BJ (cell line): ENCODE data around the gene DTNB. TPM values are rescaled to one million over a fixed set of nuclear protein-coding genes. Genes with fewer than 3 reads are reported as not detected.

Experiments used
- CTCF ChIA-PET: fragments of 350-600 bp; formaldehyde crosslinking; extraction: SDS; loops from one replicate; lab custom pipeline; 2021; ENCODE audit warnings: antibody characterized with exemption, inconsistent platforms; lab: Yijun Ruan, JAX
- POLR2A ChIA-PET: fragments of 300-600 bp; sonication (Branson Sonifier 250); formaldehyde crosslinking; extraction: SDS; loops from one replicate; lab custom pipeline; 2021; ENCODE audit warnings: antibody characterized with exemption; lab: Charles Lee
- DNase-seq: peaks from one replicate; pipeline ENCODE4 v3.0.0-alpha.2; 2011; ENCODE audit warnings: low read depth
- H3K27me3 ChIP-seq: 2 replicates; pipeline ENCODE4 v1.6.0; 2011; ENCODE audit warnings: low read length; ENCODE audit not compliant: control insufficient read depth, insufficient read depth
- H3K36me3 ChIP-seq: 2 replicates; pipeline ENCODE4 v1.5.1; 2011; ENCODE audit warnings: low read length; ENCODE audit not compliant: control insufficient read depth, insufficient read depth
- H3K4me3 ChIP-seq: 2 replicates; pipeline ENCODE4 v1.5.1; 2011; ENCODE audit warnings: low read depth, mild to moderate bottlenecking, control low read depth, low read length
- polyA plus RNA-seq: library from polyadenylated mRNA; depleted of rRNA; stranded (reverse); fragments of >200 nt; gene quantifications from 2 replicates; pipeline ENCODE4 v1.2.3, GENCODE V29; 2011
- TF ChIP-seq, protein P1 (sequence below): IDR thresholded peaks from 2 replicates; pipeline ENCODE4 v1.5.1; 2011; ENCODE audit warnings: low read depth, mild to moderate bottlenecking, control low read depth, inconsistent platforms, low read length, moderate library complexity; ENCODE audit not compliant: insufficient read depth

DTNB gene
- polyA plus RNA-seq, 1 experiment = 7.7 TPM

DNA sequence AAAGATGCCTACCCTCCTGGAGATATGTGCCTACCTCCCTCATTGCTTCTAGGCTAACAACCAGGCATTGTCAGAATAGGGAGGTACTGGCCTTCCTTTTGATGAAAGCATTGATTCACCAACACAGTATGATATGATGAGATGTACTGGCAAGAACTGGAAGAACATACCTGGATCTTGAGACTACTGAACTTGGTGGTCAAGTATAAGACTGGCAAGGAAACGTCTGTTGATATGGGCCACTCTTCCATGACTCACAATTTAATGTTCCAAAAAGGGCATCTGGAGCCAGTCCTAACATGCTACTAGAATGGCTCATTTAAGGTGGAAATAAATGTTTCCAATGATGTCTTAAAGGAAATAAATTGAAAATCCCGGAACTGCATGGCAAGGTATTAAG lies 18.1 kb downstream of the DTNB start:
- H3K36me3 ChIP-seq = no peaks in the 10 kb centered on the region
- TF ChIP-seq, protein P1, sequence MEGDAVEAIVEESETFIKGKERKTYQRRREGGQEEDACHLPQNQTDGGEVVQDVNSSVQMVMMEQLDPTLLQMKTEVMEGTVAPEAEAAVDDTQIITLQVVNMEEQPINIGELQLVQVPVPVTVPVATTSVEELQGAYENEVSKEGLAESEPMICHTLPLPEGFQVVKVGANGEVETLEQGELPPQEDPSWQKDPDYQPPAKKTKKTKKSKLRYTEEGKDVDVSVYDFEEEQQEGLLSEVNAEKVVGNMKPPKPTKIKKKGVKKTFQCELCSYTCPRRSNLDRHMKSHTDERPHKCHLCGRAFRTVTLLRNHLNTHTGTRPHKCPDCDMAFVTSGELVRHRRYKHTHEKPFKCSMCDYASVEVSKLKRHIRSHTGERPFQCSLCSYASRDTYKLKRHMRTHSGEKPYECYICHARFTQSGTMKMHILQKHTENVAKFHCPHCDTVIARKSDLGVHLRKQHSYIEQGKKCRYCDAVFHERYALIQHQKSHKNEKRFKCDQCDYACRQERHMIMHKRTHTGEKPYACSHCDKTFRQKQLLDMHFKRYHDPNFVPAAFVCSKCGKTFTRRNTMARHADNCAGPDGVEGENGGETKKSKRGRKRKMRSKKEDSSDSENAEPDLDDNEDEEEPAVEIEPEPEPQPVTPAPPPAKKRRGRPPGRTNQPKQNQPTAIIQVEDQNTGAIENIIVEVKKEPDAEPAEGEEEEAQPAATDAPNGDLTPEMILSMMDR = no peak
- DNase-seq = no peak
- CTCF ChIA-PET = interaction anchor here (1.5 kb wide), 1 partner anchor 10 kb away, joined by 6 read pairs; no protein-coding TSS in a partner anchor
- H3K4me3 ChIP-seq = no peak overlapping the region
- POLR2A ChIA-PET = no interaction called here
- no peaks in the 10 kb centered on the region for H3K27me3 ChIP-seq

DNA sequence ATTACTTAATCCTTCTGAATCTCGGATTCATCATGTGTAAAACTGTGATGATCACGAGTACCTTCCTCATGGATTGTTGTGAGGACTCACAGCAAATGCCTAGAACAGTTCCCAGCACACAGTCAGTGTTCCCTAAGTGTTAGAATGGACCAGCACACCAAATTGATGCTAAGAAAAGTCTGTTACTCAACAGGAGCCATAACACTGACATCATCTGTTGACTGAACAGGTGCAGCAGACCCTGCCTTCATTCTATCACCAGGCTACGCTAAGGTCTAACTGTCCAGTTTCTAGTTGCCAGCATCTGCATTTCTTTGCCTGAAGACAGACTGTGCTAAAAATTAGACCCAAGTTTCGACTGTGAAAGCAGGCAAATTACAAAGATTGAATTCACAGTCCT lies 18.6 kb downstream of the DTNB start:
- H3K4me3 ChIP-seq = no peak overlapping the region
- TF ChIP-seq, protein P1 = no peak
- H3K27me3 ChIP-seq = no peaks in the 10 kb centered on the region
- ChIA-PET CTCF (interaction anchor here (1.2 kb wide), 1 partner anchor 10 kb away, joined by 3 read pairs; no protein-coding TSS in a partner anchor), POLR2A (no interaction called here)
- DNase-seq = no peak
- no peaks in the 10 kb centered on the region for H3K36me3 ChIP-seq

DNA sequence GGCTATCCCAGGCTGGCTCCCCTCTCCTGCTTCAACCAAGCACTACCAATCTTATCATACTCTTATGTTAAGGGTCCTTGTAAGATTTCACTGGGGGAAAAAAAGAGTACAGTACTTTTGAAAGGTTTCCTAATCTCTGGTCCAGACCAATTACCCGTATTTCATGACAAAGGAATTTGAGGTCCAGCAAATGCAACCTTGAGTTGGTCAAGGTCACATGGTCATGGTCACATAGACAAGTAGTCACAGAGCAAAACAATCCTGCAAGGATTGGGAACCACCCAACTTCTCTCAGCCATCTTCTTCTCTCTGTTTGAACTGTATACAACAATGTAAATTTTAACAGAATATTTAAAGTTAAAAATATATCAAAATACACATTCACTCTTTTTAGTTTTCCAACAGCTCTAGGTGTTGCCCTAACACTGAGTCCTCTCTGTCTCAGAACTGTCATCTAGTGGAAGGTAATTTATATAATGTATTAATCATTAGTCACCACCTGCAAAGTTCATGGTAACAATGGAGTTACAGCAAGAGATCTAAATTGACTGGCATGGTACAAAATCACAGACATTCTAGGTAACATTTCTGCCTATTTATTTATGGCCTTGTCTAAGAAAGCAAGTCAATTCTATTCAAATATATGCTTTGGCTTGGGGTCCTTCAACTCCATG lies 21.5 kb downstream of the DTNB start:
- TF ChIP-seq, protein P1 = no peak
- ChIA-PET POLR2A (interaction anchor here (0.6 kb wide), 1 partner anchor 34 kb away, joined by 3 read pairs; no protein-coding TSS in a partner anchor), CTCF (interaction anchor here (0.6 to 0.7 kb wide), 2 partner anchors 13 to 32 kb away, joined by 3 read pairs; no protein-coding TSS in a partner anchor)
- Histone ChIP-seq H3K4me3 (no peak overlapping the region), H3K36me3 (no peaks in the 10 kb centered on the region), H3K27me3 (no peaks in the 10 kb centered on the region)
- no peak for DNase-seq

DNA sequence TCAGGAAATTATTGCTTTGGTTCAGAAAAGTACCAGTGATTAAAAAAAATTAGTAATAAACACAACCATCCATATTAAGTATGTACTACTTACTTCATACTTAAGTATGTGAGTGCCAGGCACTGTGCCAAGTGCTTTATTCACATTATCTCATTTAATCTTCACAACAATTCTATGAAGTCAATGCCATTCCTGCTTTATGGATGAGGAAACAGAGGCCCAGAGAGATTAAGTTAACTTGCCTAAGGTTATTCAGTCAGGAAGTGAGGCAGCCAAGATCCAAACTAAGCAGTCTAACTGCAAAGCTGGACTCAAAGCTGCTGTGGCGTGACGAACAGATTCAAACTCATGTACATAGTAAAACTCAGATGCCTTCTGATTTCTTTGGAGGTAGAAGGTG lies 22.3 kb downstream of the DTNB start:
- POLR2A ChIA-PET = no interaction called here
- Histone ChIP-seq H3K36me3 (no peaks in the 10 kb centered on the region), H3K27me3 (no peaks in the 10 kb centered on the region), H3K4me3 (no peak overlapping the region)
- CTCF ChIA-PET = interaction anchor here (0.7 kb wide), 1 partner anchor 14 kb away, joined by 3 read pairs; no protein-coding TSS in a partner anchor
- no peak for DNase-seq
- TF ChIP-seq, protein P1 = no peak

DNA sequence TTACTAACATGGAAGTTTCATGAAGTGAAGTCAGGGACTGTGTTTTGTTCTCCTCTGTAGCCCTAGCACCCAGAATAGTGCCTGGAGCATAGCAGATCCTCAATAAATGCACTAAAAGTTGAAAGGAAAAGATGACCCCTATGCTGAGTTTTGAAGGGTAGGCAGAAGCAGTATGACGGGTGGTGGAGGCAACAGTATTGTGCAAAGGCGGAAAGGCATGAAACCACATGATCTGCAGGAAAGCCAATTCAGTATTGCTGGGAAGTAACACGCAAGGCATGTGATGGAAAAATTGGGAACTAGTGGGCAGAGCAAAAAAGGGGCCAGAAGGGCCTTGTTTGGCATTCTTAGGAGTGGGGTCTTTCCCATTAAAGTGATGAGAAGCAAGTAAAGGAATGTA lies 23.1 kb downstream of the DTNB start:
- CTCF ChIA-PET = no interaction called here
- Histone ChIP-seq H3K4me3 (no peak overlapping the region), H3K27me3 (no peaks in the 10 kb centered on the region), H3K36me3 (no peaks in the 10 kb centered on the region)
- TF ChIP-seq, protein P1 = no peak
- POLR2A ChIA-PET = no interaction called here
- DNase-seq = no peak
